Tracheal epithelial cell (primary cell): ENCODE measurements around the gene ZNF226. TPM values are rescaled to one million over a fixed set of nuclear protein-coding genes. Genes with fewer than 3 reads are reported as not detected.

Source experiments
- total RNA-seq: library from RNA; depleted of rRNA; stranded (reverse); fragments of >200 nt; gene quantifications from 2 replicates; pipeline ENCODE4 v1.2.1, GENCODE V29; 2014

Gene ZNF226
- 7.2 and 9.0 TPM in 2 replicates for total RNA-seq

GRCh38 chr19:44164673-44165512, at the start of gene ZNF226:
Gene ZNF226 (plus strand): TSS chr19:44165100. CDS start chr19:44170081, 4,981 bp downstream.

DNA sequence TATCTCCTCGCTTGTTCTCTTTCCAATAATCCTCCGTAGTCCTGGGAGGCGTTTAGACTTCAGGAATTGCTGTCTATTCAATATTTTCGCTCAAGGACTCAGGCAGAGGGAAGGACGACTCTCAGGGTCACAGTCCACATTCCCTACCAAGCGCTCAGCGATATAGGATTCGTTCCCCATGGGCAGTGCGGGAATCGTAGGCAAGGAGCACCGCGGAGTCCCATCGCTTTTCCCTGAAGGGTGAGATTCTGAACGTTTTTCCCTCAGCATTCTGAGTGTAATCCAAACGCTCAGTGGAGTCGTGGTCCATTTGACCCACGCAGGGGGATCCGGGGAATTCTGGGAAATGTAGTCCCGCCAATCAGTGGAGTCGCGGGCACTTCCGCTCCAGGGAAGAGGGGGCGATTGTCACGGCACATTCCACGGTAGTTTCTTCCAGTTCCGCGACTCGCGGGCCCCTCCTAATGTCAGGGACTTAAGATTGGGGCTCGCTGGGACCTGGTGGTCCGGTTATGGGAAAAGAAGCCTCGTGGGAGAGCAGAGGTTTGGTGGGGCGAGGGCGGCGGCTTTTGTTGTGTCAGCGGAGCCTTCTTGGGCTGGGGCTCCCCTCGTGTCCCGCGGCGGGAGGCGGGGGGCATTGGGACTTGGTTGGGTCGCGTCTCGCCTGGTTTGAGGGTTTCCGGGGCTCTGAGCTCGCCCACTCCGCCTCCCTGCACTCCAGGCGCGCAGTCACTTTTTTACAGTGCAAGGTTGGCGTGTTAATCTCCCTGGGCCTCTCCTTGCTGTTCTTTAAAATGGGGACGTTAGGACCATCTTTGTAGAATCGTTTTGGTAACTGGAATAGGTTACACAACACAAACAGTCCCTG, 23.5 kb upstream of the ZNF226 start, which contains the start of gene ZNF234:
Gene ZNF234, plus strand, starts transcription at position 364 of the 868 bp plus-strand sequence. CDS start 3,079 bp downstream, outside the sequence.

GRCh38 chr19:44212250-44212865, 47.5 kb downstream of the ZNF226 start, which contains the start of gene ZNF227:
Gene ZNF227 (plus strand): TSS chr19:44212532. CDS start chr19:44217793, 5,261 bp downstream.

Other genes with a start within 250 kb of the ZNF226 start
- 8.4 and 10.7 TPM in 2 replicates for gene ZNF45, start 229.8 kb upstream of the ZNF226 start, total RNA-seq
- 1.7 and 2.6 TPM in 2 replicates for gene ZNF221, start 213.9 kb upstream of the ZNF226 start, total RNA-seq
- gene ZNF155, start 180.9 kb upstream of the ZNF226 start, total RNA-seq = 4.0 and 4.6 TPM in 2 replicates
- gene ZNF230, start 162.1 kb upstream of the ZNF226 start, total RNA-seq = 1.9 and 2.2 TPM in 2 replicates
- gene ZNF222, start 139.7 kb upstream of the ZNF226 start, total RNA-seq = 3.4 TPM in 2 replicates
- gene ZNF223, start 113.1 kb upstream of the ZNF226 start, total RNA-seq = 2.9 and 7.9 TPM in 2 replicates
- 2.2 and 2.3 TPM in 2 replicates for gene ZNF284, start 92.9 kb upstream of the ZNF226 start, total RNA-seq
- gene ZNF224, start 70.7 kb upstream of the ZNF226 start, total RNA-seq = 11.8 and 16.4 TPM in 2 replicates
- 1.9 and 4.0 TPM in 2 replicates for gene ZNF225, start 51.7 kb upstream of the ZNF226 start, total RNA-seq
- gene ZNF234, start 23.5 kb upstream of the ZNF226 start, total RNA-seq = 5.8 and 6.0 TPM in 2 replicates
- gene ZNF227, start 47.4 kb downstream of the ZNF226 start, total RNA-seq = 10.0 and 10.4 TPM in 2 replicates
- gene ZNF233, start 94.8 kb downstream of the ZNF226 start, total RNA-seq = 0.24 and 1.1 TPM in 2 replicates
- gene ZNF235, start 139.9 kb downstream of the ZNF226 start, total RNA-seq = 2.1 and 3.1 TPM in 2 replicates
- 3.4 and 5.1 TPM in 2 replicates for gene ZNF112, start 191.6 kb downstream of the ZNF226 start, total RNA-seq
- gene ZNF285, start 236.5 kb downstream of the ZNF226 start, total RNA-seq = 2.3 and 3.9 TPM in 2 replicates